IPS DF 6.9 (cell line): ENCODE data around the gene EXOC4.

Experiments used
- DNase-seq: peaks from one replicate; pipeline ENCODE4 v3.0.0-alpha.2; 2013; ENCODE audit warnings: low read depth, low spot score
- H3K27ac ChIP-seq: one replicate; pipeline ENCODE4 v1.5.1; 2013; ENCODE audit warnings: low read length, control low read depth
- H3K27me3 ChIP-seq: 2 replicates; pipeline ENCODE4 v1.6.1; 2013; ENCODE audit warnings: mild to moderate bottlenecking, low read length; ENCODE audit not compliant: control insufficient read depth, insufficient read depth
- H3K36me3 ChIP-seq: 2 replicates; pipeline ENCODE4 v1.6.1; 2013; ENCODE audit warnings: low read length; ENCODE audit not compliant: control insufficient read depth, insufficient read depth
- H3K4me1 ChIP-seq: 2 replicates; pipeline ENCODE4 v1.6.1; 2013; ENCODE audit warnings: low read length; ENCODE audit not compliant: control insufficient read depth, insufficient read depth
- H3K4me3 ChIP-seq: 2 replicates; pipeline ENCODE4 v1.5.1; 2013; ENCODE audit warnings: mild to moderate bottlenecking, low read length
- H3K9me3 ChIP-seq: 2 replicates; pipeline ENCODE4 v1.6.1; 2013; ENCODE audit warnings: low read length, inconsistent platforms; ENCODE audit not compliant: control insufficient read depth, insufficient read depth
- WGBS: extraction: QIAGEN DNeasy Blood & Tissue Kit; methylation state at CpG from one replicate; pipeline ENCODE4 v1.1.7; 2013; ENCODE audit warnings: mixed read lengths, missing lambda C conversion rate; ENCODE audit not compliant: insufficient read length, insufficient coverage; 5-methylcytosine and 5-hydroxymethylcytosine counted together

The EXOC4 gene

GRCh38 chr7:133355822-133356221, 102.9 kb downstream of the EXOC4 start:
- Histone ChIP-seq H3K27me3 (no peaks in the 10 kb centered on the region), H3K4me1 (no peaks in the 10 kb centered on the region; the same call in 1 of the 2 replicates), H3K9me3 (no peaks in the 10 kb centered on the region), H3K36me3 (no peaks in the 10 kb centered on the region), H3K27ac (no peak overlapping the region), H3K4me3 (no peak overlapping the region)
- no peak for DNase-seq
- no CpG with 5 or more reads among the region's 3 CpGs for WGBS

- WGBS: no CpG with 5 or more reads among the region's 3 CpGs
- H3K27ac ChIP-seq: no peak overlapping the region
- no peak for DNase-seq
These were observed 105.8 kb downstream of the EXOC4 start for GRCh38 chr7:133358708-133359107.

GRCh38 chr7:133359449-133359848, 106.6 kb downstream of the EXOC4 start:
- H3K4me1 ChIP-seq: no peaks in the 10 kb centered on the region; the same call in 1 of the 2 replicates
- no peaks in the 10 kb centered on the region for H3K36me3 ChIP-seq
- H3K9me3 ChIP-seq: no peaks in the 10 kb centered on the region
- H3K4me3 ChIP-seq: no peak overlapping the region
- no peak for DNase-seq
- no peak overlapping the region for H3K27ac ChIP-seq
- H3K27me3 ChIP-seq: no peaks in the 10 kb centered on the region

More at GRCh38 chr7:133358708-133359107, 105.8 kb downstream of the EXOC4 start:
- no peaks in the 10 kb centered on the region for H3K9me3 ChIP-seq
- H3K4me1 ChIP-seq: no peaks in the 10 kb centered on the region; the same call in 1 of the 2 replicates
- no peak overlapping the region for H3K4me3 ChIP-seq
- no peaks in the 10 kb centered on the region for H3K36me3 ChIP-seq
- no peaks in the 10 kb centered on the region for H3K27me3 ChIP-seq

GRCh38 chr7:133360201-133360600, 107.3 kb downstream of the EXOC4 start:
- H3K27ac ChIP-seq: no peak overlapping the region
- H3K27me3 ChIP-seq: no peaks in the 10 kb centered on the region
- H3K9me3 ChIP-seq: no peaks in the 10 kb centered on the region
- H3K4me3 ChIP-seq: no peak overlapping the region
- no CpG with 5 or more reads among the region's 2 CpGs for WGBS
- no peaks in the 10 kb centered on the region; the same call in 1 of the 2 replicates for H3K4me1 ChIP-seq
- no peak for DNase-seq
- no peaks in the 10 kb centered on the region for H3K36me3 ChIP-seq

- Histone ChIP-seq H3K27me3 (no peaks in the 10 kb centered on the region), H3K27ac (no peak overlapping the region), H3K4me3 (no peak overlapping the region), H3K9me3 (no peaks in the 10 kb centered on the region), H3K36me3 (no peaks in the 10 kb centered on the region), H3K4me1 (no peaks in the 10 kb centered on the region; the same call in 1 of the 2 replicates)
- DNase-seq: no peak
These were observed 108.9 kb downstream of the EXOC4 start for GRCh38 chr7:133361806-133362205.

GRCh38 chr7:133364959-133365690, 112.2 kb downstream of the EXOC4 start:
- H3K27ac ChIP-seq: no peak overlapping the region
- no peaks in the 10 kb centered on the region for H3K27me3 ChIP-seq
- DNase-seq: no peak
- WGBS: no CpG with 5 or more reads among the region's 4 CpGs
- no peak overlapping the region for H3K4me3 ChIP-seq
- H3K36me3 ChIP-seq: no peaks in the 10 kb centered on the region
- H3K9me3 ChIP-seq: no peaks in the 10 kb centered on the region
- no peaks in the 10 kb centered on the region; the same call in 1 of the 2 replicates for H3K4me1 ChIP-seq

GRCh38 chr7:133365917-133366316, 113.0 kb downstream of the EXOC4 start:
- Histone ChIP-seq H3K36me3 (no peaks in the 10 kb centered on the region), H3K9me3 (no peaks in the 10 kb centered on the region), H3K27ac (no peak overlapping the region), H3K27me3 (no peaks in the 10 kb centered on the region), H3K4me3 (no peak overlapping the region), H3K4me1 (no peaks in the 10 kb centered on the region)
- no peak for DNase-seq
- no CpG with 5 or more reads among the region's 3 CpGs for WGBS

GRCh38 chr7:133367561-133367960, 114.7 kb downstream of the EXOC4 start:
- H3K36me3 ChIP-seq: no peaks in the 10 kb centered on the region
- no peaks in the 10 kb centered on the region for H3K27me3 ChIP-seq
- no peak overlapping the region for H3K4me3 ChIP-seq
- H3K9me3 ChIP-seq: no peaks in the 10 kb centered on the region
- no peak overlapping the region for H3K27ac ChIP-seq
- no peaks in the 10 kb centered on the region for H3K4me1 ChIP-seq
- no CpG with 5 or more reads among the region's 3 CpGs for WGBS
- DNase-seq: no peak

GRCh38 chr7:133369130-133369529, 116.3 kb downstream of the EXOC4 start:
- WGBS: no CpG with 5 or more reads among the region's 3 CpGs
- DNase-seq: no peak
- H3K9me3 ChIP-seq: no peaks in the 10 kb centered on the region

GRCh38 chr7:133371616-133372015, 118.7 kb downstream of the EXOC4 start:
- H3K27me3 ChIP-seq: no peaks in the 10 kb centered on the region
- no peak overlapping the region for H3K27ac ChIP-seq
- no peaks in the 10 kb centered on the region for H3K36me3 ChIP-seq
- H3K4me1 ChIP-seq: no peaks in the 10 kb centered on the region
- H3K4me3 ChIP-seq: no peak overlapping the region
- no peak for DNase-seq
- no peaks in the 10 kb centered on the region for H3K9me3 ChIP-seq
- no CpG with 5 or more reads among the region's 4 CpGs for WGBS

More at GRCh38 chr7:133369130-133369529, 116.3 kb downstream of the EXOC4 start:
- no peaks in the 10 kb centered on the region for H3K4me1 ChIP-seq
- H3K36me3 ChIP-seq: no peaks in the 10 kb centered on the region
- no peak overlapping the region for H3K27ac ChIP-seq
- no peaks in the 10 kb centered on the region for H3K27me3 ChIP-seq
- no peak overlapping the region for H3K4me3 ChIP-seq

GRCh38 chr7:133372337-133372736, 119.5 kb downstream of the EXOC4 start:
- WGBS: no CpG with 5 or more reads among the region's 1 CpG
- H3K27me3 ChIP-seq: no peaks in the 10 kb centered on the region
- no peak for DNase-seq
- no peaks in the 10 kb centered on the region for H3K9me3 ChIP-seq
- no peaks in the 10 kb centered on the region for H3K4me1 ChIP-seq
- H3K27ac ChIP-seq: no peak overlapping the region
- H3K36me3 ChIP-seq: no peaks in the 10 kb centered on the region
- H3K4me3 ChIP-seq: no peak overlapping the region
